Trophoblast cell (in vitro differentiated cells and primary cell): ENCODE results near the gene APBB3.

Experiments
- DNase-seq, 2 donors: peaks; one replicate each; pipeline ENCODE4 v3.0.0-alpha.2; 2016
- H2AFZ ChIP-seq: 2 replicates; pipeline ENCODE4 v1.6.1; 2013; ENCODE audit warnings: low read length, moderate library complexity, mild to moderate bottlenecking; ENCODE audit not compliant: insufficient read depth, poor library complexity
- H2AK5ac ChIP-seq: 2 replicates; pipeline ENCODE4 v1.6.1; 2013; ENCODE audit warnings: mild to moderate bottlenecking, low read length
- H2BK120ac ChIP-seq: 2 replicates; pipeline ENCODE4 v1.6.1; 2013; ENCODE audit warnings: low read length, mild to moderate bottlenecking, moderate library complexity; ENCODE audit not compliant: insufficient read depth, poor library complexity
- H2BK12ac ChIP-seq: 2 replicates; pipeline ENCODE4 v1.6.1; 2013; ENCODE audit warnings: mild to moderate bottlenecking, low read length, moderate library complexity
- H2BK5ac ChIP-seq: 2 replicates; pipeline ENCODE4 v1.6.1; 2013; ENCODE audit warnings: low read length, low read depth, moderate library complexity, mild to moderate bottlenecking; ENCODE audit not compliant: poor library complexity
- H3K14ac ChIP-seq: 2 replicates; pipeline ENCODE4 v1.6.1; 2013; ENCODE audit warnings: mild to moderate bottlenecking, low read length
- H3K18ac ChIP-seq: 2 replicates; pipeline ENCODE4 v1.6.1; 2013; ENCODE audit warnings: mild to moderate bottlenecking, low read length
- H3K23ac ChIP-seq: 2 replicates; pipeline ENCODE4 v1.6.1; 2013; ENCODE audit warnings: low read length
- H3K27ac ChIP-seq: 2 replicates; pipeline ENCODE4 v1.5.1; 2013; ENCODE audit warnings: low read depth, mild to moderate bottlenecking, inconsistent platforms, low read length, moderate library complexity
- H3K27me3 ChIP-seq: 2 replicates; pipeline ENCODE4 v1.6.1; 2013; ENCODE audit warnings: inconsistent platforms, mild to moderate bottlenecking, low read length, moderate library complexity; ENCODE audit not compliant: insufficient read depth
- H3K36me3 ChIP-seq, 2 experiments: 1 replicate in 1 of 2; 2 replicates in 1 of 2; pipeline ENCODE4 v1.6.1; 2013; ENCODE audit warnings: low read length in 2 of 2, mild to moderate bottlenecking in 2 of 2, moderate library complexity in 1 of 2; ENCODE audit not compliant: insufficient read depth in 2 of 2, control insufficient read depth in 1 of 2
- H3K4ac ChIP-seq: 2 replicates; pipeline ENCODE4 v1.6.1; 2013; ENCODE audit warnings: low read depth, mild to moderate bottlenecking, low read length, moderate library complexity
- H3K4me1 ChIP-seq, 2 experiments: 1 replicate in 1 of 2; 2 replicates in 1 of 2; pipeline ENCODE4 v1.6.1; 2013; ENCODE audit warnings: low read length in 2 of 2, mild to moderate bottlenecking in 2 of 2, moderate library complexity in 1 of 2; ENCODE audit not compliant: insufficient read depth in 2 of 2, control insufficient read depth in 1 of 2
- H3K4me2 ChIP-seq: 2 replicates; pipeline ENCODE4 v1.6.1; 2013; ENCODE audit warnings: inconsistent platforms, mild to moderate bottlenecking, low read length, moderate library complexity
- H3K4me3 ChIP-seq: 2 replicates; pipeline ENCODE4 v1.5.1; 2013; ENCODE audit warnings: mild to moderate bottlenecking, low read depth, low read length, inconsistent platforms
- H3K79me1 ChIP-seq: one replicate; pipeline ENCODE4 v1.6.1; 2013; ENCODE audit warnings: low read length
- H3K79me2 ChIP-seq: 2 replicates; pipeline ENCODE4 v1.6.1; 2013; ENCODE audit warnings: low read length, mild to moderate bottlenecking; ENCODE audit not compliant: control insufficient read depth, insufficient read depth, poor library complexity
- H3K9ac ChIP-seq: 2 replicates; pipeline ENCODE4 v1.6.1; 2013; ENCODE audit warnings: mild to moderate bottlenecking, low read length
- H3K9me3 ChIP-seq: 2 replicates; pipeline ENCODE4 v1.6.1; 2013; ENCODE audit warnings: low read depth, mild to moderate bottlenecking, control low read depth, inconsistent platforms, low read length; ENCODE audit not compliant: insufficient read depth
- H4K12ac ChIP-seq: 2 replicates; pipeline ENCODE4 v1.6.1; 2013; ENCODE audit warnings: low read depth, mild to moderate bottlenecking, low read length, moderate library complexity
- H4K8ac ChIP-seq: 2 replicates; pipeline ENCODE4 v1.6.1; 2013; ENCODE audit warnings: low read depth, mild to moderate bottlenecking, low read length, moderate library complexity
- H4K91ac ChIP-seq: one replicate; pipeline ENCODE4 v1.6.1; 2013; ENCODE audit warnings: low read depth, mild to moderate bottlenecking, low read length, moderate library complexity
- WGBS: extraction: QIAGEN DNeasy Blood & Tissue Kit; methylation state at CpG from one replicate; pipeline ENCODE4 v1.1.7; 2013; ENCODE audit warnings: missing lambda C conversion rate; ENCODE audit not compliant: insufficient read length, insufficient coverage; ENCODE audit errors: extremely low coverage; 5-methylcytosine and 5-hydroxymethylcytosine counted together

Gene APBB3

GRCh38 chr5:140570488-140570887, 6.1 kb upstream of the APBB3 start:
- Histone ChIP-seq H3K9ac (no peak overlapping the region), H4K8ac (no peak overlapping the region), H3K18ac (no peak overlapping the region), H3K4me1 (peaks cover 2 to 17% of the 10 kb centered on the region in 2 experiments), H3K79me1 (no peaks in the 10 kb centered on the region), H2BK120ac (no peak overlapping the region), H4K12ac (no peak overlapping the region), H3K9me3 (peaks cover 3% of the 10 kb centered on the region), H2BK5ac (no peak overlapping the region), H3K27me3 (no peaks in the 10 kb centered on the region), H4K91ac (no peak overlapping the region), H3K14ac (no peak overlapping the region), H3K36me3 (peaks cover 20 to 25% of the 10 kb centered on the region in 2 experiments), H3K27ac (no peak overlapping the region), H3K4ac (no peak overlapping the region), H3K23ac (no peak overlapping the region), H2AFZ (no peak overlapping the region), H3K79me2 (no peaks in the 10 kb centered on the region), H3K4me3 (no peak overlapping the region), H2BK12ac (no peak overlapping the region), H3K4me2 (no peak overlapping the region), H2AK5ac (no peak overlapping the region)
- whole genome bisulfite sequencing: no CpG with 5 or more reads among the region's 1 CpG
- DNase-seq: no peak

DNA sequence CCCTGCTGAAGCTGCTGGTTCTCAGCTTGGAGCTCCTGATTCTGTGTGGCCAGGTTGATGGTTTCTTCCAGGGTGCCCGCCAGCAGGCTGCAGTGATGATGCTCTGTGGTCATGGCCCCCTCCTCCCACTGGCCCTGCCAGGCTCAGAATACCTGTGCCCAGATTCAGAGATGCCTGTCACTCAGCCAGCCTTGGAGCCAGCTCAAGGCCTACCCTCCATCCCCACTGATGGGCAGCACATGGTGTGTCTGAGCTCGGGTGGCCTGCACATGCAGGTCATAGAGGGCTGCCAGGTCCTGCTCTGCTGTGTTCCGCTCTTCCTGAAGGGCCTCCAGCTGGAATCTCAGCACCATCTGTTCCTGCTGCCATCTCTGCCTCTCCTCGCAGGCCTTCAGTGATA, 5.7 kb upstream of the APBB3 start:
- Histone ChIP-seq H2BK120ac (no peak overlapping the region), H3K23ac (no peak overlapping the region), H3K18ac (no peak overlapping the region), H3K9me3 (no peaks in the 10 kb centered on the region), H3K4me3 (no peak overlapping the region), H4K12ac (no peak overlapping the region), H3K14ac (no peak overlapping the region), H3K36me3 (peaks cover 20 to 25% of the 10 kb centered on the region in 2 experiments), H3K79me2 (peaks cover under 1% of the 10 kb centered on the region), H3K4me1 (peaks cover 2 to 20% of the 10 kb centered on the region in 2 experiments), H2AK5ac (no peak overlapping the region), H2BK5ac (no peak overlapping the region), H3K4ac (no peak overlapping the region), H2AFZ (no peak overlapping the region), H3K27me3 (no peaks in the 10 kb centered on the region), H4K91ac (no peak overlapping the region), H3K79me1 (peaks cover under 1% of the 10 kb centered on the region), H3K9ac (no peak overlapping the region), H3K4me2 (no peak overlapping the region), H3K27ac (no peak overlapping the region), H4K8ac (no peak overlapping the region), H2BK12ac (no peak overlapping the region)
- no peak for DNase-seq
- WGBS: no CpG with 5 or more reads among the region's 4 CpGs

- no peak overlapping the region for H4K12ac ChIP-seq
- no peak overlapping the region for H2AK5ac ChIP-seq
- no peak overlapping the region for H3K23ac ChIP-seq
- H3K18ac ChIP-seq: no peak overlapping the region
- no peak overlapping the region for H3K4me3 ChIP-seq
- no peak overlapping the region for H4K8ac ChIP-seq
- H3K79me2 ChIP-seq: peaks cover 7% of the 10 kb centered on the region
- H3K4ac ChIP-seq: no peak overlapping the region
- no peak overlapping the region for H2BK5ac ChIP-seq
- WGBS: no CpG with 5 or more reads among the region's 4 CpGs
- no peak overlapping the region for H2BK12ac ChIP-seq
- no peaks in the 10 kb centered on the region for H3K27me3 ChIP-seq
- peaks cover 2 to 20% of the 10 kb centered on the region in 2 experiments for H3K4me1 ChIP-seq
- H3K4me2 ChIP-seq: no peak overlapping the region
- no peak overlapping the region for H4K91ac ChIP-seq
- no peak overlapping the region for H3K9ac ChIP-seq
- no peaks in the 10 kb centered on the region for H3K9me3 ChIP-seq
- H3K14ac ChIP-seq: no peak overlapping the region
- H3K27ac ChIP-seq: no peak overlapping the region
- peak; percentile 20 to 32 for DNase-seq
- peaks cover 8% of the 10 kb centered on the region for H3K79me1 ChIP-seq
- H2AFZ ChIP-seq: no peak overlapping the region
- H2BK120ac ChIP-seq: no peak overlapping the region
- H3K36me3 ChIP-seq: peaks cover 20 to 25% of the 10 kb centered on the region in 2 experiments
Measured at GRCh38 chr5:140569197-140569596, 4.8 kb upstream of the APBB3 start.

GRCh38 chr5:140568443-140569063, 4.2 kb upstream of the APBB3 start:
- no peak overlapping the region for H2BK120ac ChIP-seq

More at GRCh38 chr5:140568443-140569063, 4.2 kb upstream of the APBB3 start:
- Histone ChIP-seq H2AFZ (no peak overlapping the region), H3K36me3 (peaks cover 20 to 25% of the 10 kb centered on the region in 2 experiments), H3K79me2 (peaks cover 10% of the 10 kb centered on the region), H3K4ac (no peak overlapping the region), H2AK5ac (no peak overlapping the region), H2BK12ac (no peak overlapping the region), H3K4me1 (peaks cover 5 to 25% of the 10 kb centered on the region in 2 experiments), H3K4me2 (no peak overlapping the region), H4K91ac (no peak overlapping the region), H4K12ac (no peak overlapping the region), H3K9me3 (no peaks in the 10 kb centered on the region), H3K23ac (no peak overlapping the region), H3K18ac (no peak overlapping the region), H3K14ac (no peak overlapping the region), H4K8ac (no peak overlapping the region), H3K27ac (no peak overlapping the region), H3K27me3 (no peaks in the 10 kb centered on the region), H3K9ac (no peak overlapping the region), H3K4me3 (no peak overlapping the region), H3K79me1 (peaks cover 11% of the 10 kb centered on the region), H2BK5ac (no peak overlapping the region)
- no CpG with 5 or more reads among the region's 2 CpGs for WGBS
- peak; percentile 30 to 35 for DNase-seq
